HG03354 (cell line): ENCODE data around the gene ACCSL.

Experiments used
- ATAC-seq: cut with Tn5 transposase; IDR thresholded peaks from one replicate; pipeline ENCODE4 v1.9.1; 2021; ENCODE audit warnings: mild to moderate bottlenecking; ENCODE audit not compliant: unreplicated experiment, poor library complexity, severe bottlenecking

The ACCSL gene

DNA sequence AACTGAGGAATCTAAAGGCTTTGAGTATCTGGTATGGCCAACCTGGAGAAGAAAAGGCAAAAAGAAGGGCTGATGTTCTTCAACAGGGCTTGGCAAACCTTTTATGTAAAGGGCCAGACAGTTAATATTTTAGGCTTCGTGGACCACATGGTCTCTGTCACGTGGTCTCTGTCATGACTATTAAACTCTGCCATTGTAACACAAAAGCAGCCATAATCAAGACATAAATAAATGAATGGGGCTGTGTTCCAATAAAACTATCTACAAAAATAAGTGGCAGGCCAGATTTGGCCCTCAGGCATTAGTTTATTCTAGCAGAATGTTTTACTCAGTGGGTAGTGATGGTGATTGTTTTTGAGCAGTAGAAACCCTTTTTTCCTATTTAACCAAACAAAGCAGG lies 483 bp upstream of the ACCSL start:
- ATAC-seq = no peak

- ATAC-seq = no peak
Measured at GRCh38 chr11:44049832-44050231, 2.1 kb downstream of the ACCSL start.

DNA sequence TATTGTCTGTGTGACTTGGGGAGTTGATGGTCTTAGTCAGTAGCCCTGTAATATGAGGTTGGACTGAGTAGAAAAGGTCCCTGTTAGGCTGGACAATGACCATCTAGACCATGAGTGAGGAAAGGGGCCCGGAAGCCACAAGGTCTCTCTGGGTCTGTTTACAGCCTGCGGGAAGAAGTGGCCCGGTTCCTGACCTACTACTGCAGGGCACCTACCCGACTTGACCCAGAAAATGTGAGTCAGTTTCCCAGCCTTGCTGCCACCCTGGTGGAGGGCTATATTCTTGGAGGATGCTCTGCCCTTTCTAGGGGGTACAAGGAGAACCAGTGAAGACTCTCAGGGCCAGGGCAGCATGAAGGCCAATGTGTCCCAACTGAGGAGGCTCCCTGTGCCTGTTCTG lies 3.4 kb downstream of the ACCSL start:
- no peak for ATAC-seq

- ATAC-seq = no peak
Measured at GRCh38 chr11:44057340-44057739, 9.6 kb downstream of the ACCSL start.

GRCh38 chr11:44058275-44058674 lies 10.5 kb downstream of the ACCSL start:
- no peak for ATAC-seq

DNA sequence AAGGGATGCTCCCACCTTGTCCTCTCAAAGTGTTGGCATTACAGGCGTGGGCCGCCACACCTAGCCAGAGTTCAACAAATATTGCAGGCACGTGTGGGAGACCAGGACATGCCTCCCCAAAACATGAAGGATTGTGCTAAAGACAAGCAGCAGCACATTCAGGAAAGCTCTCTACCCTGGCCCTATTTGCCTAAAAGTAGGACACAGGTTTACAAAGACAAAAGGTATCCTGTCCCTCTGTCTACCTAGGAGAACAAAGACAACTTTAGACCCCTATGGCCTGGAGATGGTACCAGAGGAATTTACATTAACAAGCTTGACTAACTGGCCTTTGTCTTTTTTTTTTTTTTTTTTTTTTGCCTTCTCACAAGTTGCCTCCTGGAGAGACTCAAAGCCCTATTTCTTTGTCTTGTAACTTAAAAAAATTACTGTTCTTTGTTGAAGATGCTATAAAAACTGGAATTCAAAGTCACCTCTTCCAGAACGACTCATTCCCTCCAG lies 17.4 kb downstream of the ACCSL start:
- ATAC-seq = no peak

DNA sequence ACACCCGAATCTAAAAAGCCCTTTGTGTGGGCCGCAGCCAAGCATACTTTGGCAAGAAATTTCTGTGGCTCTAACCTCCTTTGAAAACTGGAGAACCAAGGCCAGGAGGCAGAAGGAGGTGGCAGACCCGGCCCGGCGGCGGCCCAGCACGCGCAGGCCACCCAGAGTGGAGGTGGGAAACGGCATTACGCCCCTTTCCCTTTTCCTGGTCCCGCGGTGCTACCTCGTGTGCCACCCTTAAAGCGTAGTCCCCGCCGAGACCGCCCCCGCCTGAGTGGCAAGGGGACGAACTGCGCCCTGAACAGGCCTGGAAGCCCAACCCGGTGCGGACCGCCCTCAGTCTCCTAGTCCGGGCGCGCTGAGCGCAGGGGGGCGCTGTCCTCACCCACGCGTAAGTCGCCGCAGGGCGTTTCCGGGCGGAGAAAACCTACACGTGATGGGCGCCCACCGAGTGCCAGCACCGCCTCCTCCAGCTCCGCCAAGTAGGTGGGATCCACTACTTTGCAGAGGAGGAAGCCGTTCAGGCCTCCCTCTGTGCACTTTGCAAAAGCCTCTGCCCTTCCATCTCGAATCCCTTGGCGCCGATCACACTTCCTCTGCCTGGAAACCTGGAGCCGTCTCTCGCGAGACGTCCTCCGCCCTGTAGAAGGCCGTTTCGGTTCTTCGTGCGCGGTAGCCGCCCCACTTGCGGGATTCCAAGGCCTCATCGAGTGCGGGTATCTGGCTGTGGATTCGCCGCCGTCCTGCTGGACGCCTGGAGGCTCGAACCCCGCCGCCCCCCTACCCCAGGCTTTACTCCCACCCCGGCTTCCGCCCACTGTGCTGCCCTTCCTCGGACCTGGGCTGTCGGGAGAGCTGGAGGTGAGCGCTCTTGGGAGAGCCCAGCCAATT lies 18.3 kb downstream of the ACCSL start, which contains the start of gene ACCS:
TSS of gene ACCS (plus strand) at position 430 of the 891 bp plus-strand sequence. CDS start 1,358 bp downstream, outside the sequence.
- peak; percentile 97 for ATAC-seq

GRCh38 chr11:44066732-44067141 lies 19.0 kb downstream of the ACCSL start:
- ATAC-seq = no peak

DNA sequence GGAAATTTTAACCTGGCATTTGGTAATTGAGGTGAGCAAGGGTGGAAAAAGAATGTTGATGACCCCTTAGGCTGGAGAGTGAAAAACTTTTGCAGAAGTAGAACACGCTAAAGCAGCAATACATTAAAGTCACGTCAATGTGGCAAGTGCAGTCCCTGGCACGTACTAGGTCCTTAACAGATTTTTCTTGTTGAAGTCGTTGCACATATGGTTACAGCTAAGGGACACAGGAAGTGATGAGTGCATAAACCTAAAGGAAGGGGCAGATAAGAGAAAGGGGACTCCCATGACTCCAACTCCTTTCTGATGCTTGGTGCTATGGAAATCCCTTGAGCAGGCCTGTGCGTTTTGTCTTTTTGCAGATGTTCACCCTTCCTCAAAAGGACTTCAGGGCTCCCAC lies 19.5 kb downstream of the ACCSL start:
- no peak for ATAC-seq

GRCh38 chr11:44068180-44068579 lies 20.4 kb downstream of the ACCSL start:
- ATAC-seq = no peak

GRCh38 chr11:44071157-44071556 lies 23.4 kb downstream of the ACCSL start:
- ATAC-seq = no peak

DNA sequence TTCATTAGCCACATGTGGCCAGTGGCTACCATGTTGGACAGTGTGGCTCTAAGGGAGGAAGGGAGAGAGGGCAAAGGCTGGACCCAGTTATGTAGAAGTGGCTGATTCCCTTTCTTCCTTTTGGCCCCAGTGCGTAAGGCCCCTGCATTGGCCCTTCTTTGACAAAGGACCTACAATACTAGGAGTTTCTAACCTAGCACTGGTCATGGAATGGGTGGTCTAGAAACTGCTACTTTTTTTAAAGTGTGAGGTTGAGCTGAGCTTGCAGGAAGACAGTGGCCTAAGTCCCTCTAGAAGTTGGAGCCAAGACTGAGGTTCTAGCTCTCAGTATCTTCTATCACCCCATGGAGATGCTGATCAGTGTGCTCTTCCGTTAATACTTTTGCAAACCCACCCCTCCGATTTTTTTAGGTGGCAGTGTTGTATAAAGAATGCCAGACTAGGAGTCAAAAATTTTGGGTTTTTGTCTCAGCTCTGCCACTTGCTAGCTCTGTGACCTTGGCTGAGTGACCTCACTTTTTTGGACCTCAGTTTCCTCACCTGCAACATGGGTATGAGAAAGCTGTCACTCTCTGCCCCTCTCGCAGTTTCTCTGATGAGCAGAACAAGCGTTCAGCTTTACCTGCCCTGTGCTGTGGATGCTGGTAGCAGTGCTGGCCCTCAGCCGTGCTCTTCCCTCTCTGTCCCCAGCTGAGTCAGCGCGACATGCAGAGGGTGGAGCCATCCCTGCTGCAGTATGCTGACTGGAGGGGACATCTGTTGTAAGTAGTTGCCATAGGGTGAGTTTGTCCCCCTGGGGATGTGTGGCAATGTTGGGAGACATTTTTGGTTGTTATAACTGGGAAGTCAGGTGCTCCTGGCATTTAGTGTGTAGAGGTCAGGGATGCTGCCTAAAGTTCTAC lies 25.2 kb downstream of the ACCSL start:
- ATAC-seq = no peak

GRCh38 chr11:44078794-44079193 lies 31.0 kb downstream of the ACCSL start:
- ATAC-seq = no peak

DNA sequence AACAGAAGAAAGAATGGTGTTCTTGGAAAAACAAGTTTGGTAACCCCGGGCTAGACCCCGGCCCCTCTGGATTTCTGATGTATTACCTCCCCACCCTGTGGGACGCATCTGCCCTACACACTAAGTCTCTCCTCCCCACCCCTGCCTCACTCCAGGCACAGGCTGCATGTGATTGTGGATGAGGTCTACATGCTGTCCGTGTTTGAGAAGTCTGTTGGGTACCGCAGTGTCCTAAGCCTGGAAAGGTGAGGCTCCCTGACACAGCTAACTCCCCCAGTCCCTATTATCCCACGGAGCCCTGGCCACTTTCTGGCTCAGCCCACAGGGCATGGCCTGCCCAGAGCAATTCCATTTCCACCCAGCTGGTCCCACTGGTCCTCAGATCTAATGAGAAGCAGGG lies 31.6 kb downstream of the ACCSL start:
- ATAC-seq = no peak

DNA sequence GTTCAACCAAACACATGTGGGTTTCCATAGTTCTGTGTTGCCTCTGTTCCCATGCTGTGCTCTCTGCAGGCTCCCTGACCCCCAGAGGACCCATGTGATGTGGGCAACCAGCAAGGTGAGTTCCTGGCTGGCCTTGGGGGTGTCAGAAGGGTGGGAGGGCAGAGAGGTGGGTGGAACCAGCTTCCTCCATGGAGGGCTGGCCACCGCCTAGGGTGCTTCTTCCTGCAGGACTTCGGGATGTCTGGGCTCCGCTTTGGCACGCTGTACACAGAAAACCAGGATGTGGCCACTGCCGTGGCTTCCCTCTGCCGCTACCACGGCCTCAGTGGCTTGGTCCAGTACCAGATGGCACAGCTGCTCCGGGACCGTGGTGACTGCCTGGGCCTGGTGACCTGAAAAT lies 33.2 kb downstream of the ACCSL start:
- ATAC-seq = no peak

DNA sequence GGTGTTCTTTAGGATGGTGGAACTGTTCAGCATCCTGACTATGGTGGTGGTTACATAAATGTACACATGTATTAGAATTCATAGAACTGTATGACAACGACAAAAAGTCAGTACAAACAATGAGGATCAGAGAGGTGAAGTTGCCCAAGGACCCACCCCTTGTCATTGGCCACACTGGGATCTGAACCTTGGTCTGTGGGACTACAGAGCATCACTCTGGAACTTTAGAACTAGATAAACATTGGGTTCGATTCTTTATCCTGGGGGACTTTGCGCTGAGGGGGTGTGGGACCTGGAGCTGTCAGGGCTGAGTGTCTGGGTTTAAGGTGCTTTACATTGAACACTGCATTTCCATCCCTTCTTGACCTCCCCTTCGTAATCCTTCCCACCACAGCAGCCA lies 34.9 kb downstream of the ACCSL start:
- ATAC-seq = no peak

DNA sequence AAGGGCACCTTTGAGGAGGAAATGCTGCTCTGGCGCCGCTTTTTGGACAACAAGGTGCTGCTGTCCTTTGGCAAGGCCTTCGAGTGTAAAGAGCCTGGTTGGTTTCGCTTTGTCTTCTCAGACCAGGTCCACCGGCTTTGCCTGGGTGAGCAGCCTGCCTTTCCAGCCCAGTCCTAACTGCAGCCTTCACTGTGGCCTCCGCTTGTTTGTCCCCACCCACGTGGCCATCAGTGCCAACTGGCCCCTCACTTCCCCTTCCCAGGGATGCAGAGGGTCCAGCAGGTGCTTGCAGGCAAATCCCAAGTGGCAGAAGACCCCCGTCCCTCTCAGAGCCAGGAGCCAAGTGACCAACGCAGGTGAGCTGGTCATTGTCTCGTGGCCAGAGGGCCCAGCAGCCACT lies 35.7 kb downstream of the ACCSL start:
- no peak for ATAC-seq

DNA sequence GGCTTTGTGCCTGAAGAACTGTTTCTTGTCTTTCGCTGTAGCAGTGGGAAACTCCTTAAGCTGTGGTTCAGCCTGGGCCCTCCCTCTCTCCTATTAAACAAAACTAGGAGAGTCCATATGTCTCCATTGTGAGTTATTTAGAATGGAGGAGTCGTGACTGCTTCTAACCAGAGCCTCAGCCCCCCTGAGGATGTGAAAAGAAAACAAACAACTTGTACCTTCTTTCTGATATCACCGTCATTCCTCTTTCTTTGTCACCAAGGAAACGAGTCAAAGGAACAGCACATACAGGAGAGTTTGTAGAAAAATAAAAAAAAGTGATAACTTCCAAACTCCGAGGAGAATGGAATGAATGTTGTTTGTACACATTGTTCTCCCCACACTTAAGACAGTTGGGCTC lies 36.1 kb downstream of the ACCSL start:
- no peak for ATAC-seq

DNA sequence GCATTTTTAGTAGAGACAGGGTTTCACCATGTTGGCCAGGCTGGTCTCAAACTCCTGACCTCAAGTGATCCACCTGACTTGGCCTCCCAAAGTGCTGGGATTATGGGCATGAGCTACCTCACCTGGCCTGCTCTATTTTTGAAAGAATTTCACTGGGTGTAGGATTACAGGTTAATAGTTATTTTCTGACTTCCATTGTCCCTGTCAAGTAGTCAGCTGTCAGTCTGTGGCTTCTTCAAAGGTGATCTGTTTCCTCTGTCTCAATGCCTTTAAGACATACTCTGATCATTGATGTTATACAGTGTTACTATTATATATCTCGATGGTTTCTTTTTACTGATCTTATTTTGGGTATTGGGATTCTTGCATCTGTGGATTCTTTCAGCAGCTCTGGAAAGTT lies 37.5 kb downstream of the ACCSL start:
- ATAC-seq = no peak

- no peak for ATAC-seq
Measured at GRCh38 chr11:44088377-44088776, 40.6 kb downstream of the ACCSL start.
